M059J (cell line): ENCODE results near the gene GOSR2. TPM values are rescaled to one million over a fixed set of nuclear protein-coding genes. Genes with fewer than 3 reads are reported as not detected.

Source experiments
- DNase-seq: peaks from one replicate; pipeline ENCODE4 v3.0.0-alpha.2; 2012; ENCODE audit warnings: low read depth
- total RNA-seq: library from RNA; depleted of rRNA; stranded (reverse); fragments of >200 nt; shearing (Covaris generic); gene quantifications from 2 replicates; pipeline ENCODE4 v1.2.3, GENCODE V29; 2014; rRNA removed

GOSR2 gene
- 41.9 and 56.5 TPM in 2 replicates for total RNA-seq

- peak; percentile 81 for DNase-seq
These were observed at the start of gene GOSR2 for GRCh38 chr17:46922804-46923635. TSS of gene GOSR2 (plus strand) at chr17:46923160. CDS start at chr17:46923193, 33 bp downstream.

GRCh38 chr17:46873941-46874645, 48.9 kb upstream of the GOSR2 start:
- no peak for DNase-seq

- DNase-seq: no peak
These were observed 48.1 kb upstream of the GOSR2 start for GRCh38 chr17:46874906-46875305.

- no peak for DNase-seq
These were observed 47.1 kb upstream of the GOSR2 start for GRCh38 chr17:46875849-46876352.

- DNase-seq: peak; percentile 20
These were observed 46.5 kb upstream of the GOSR2 start for GRCh38 chr17:46876353-46876887.

- no peak for DNase-seq
These were observed 46.0 kb upstream of the GOSR2 start for GRCh38 chr17:46876926-46877325.

GRCh38 chr17:46877466-46877865, 45.5 kb upstream of the GOSR2 start:
- DNase-seq: no peak

- no peak for DNase-seq
These were observed 44.9 kb upstream of the GOSR2 start for GRCh38 chr17:46878055-46878454.

GRCh38 chr17:46879101-46879500, 43.9 kb upstream of the GOSR2 start:
- no peak for DNase-seq

- DNase-seq: no peak
These were observed 41.9 kb upstream of the GOSR2 start for GRCh38 chr17:46881015-46881414.

GRCh38 chr17:46882666-46883065, 40.3 kb upstream of the GOSR2 start:
- no peak for DNase-seq

GRCh38 chr17:46883871-46884520, 39.0 kb upstream of the GOSR2 start:
- no peak for DNase-seq

GRCh38 chr17:46884552-46884951, 38.4 kb upstream of the GOSR2 start:
- DNase-seq: no peak

GRCh38 chr17:46885415-46886309, 37.3 kb upstream of the GOSR2 start:
- no peak for DNase-seq

- no peak for DNase-seq
These were observed 36.7 kb upstream of the GOSR2 start for GRCh38 chr17:46886310-46886663.

- DNase-seq: no peak
These were observed 35.2 kb upstream of the GOSR2 start for GRCh38 chr17:46887717-46888116.

- DNase-seq: no peak
These were observed 34.2 kb upstream of the GOSR2 start for GRCh38 chr17:46888727-46889126.

- no peak for DNase-seq
These were observed 33.4 kb upstream of the GOSR2 start for GRCh38 chr17:46889519-46889918.

GRCh38 chr17:46889992-46890564, 32.9 kb upstream of the GOSR2 start:
- no peak for DNase-seq

GRCh38 chr17:46890638-46891037, 32.3 kb upstream of the GOSR2 start:
- DNase-seq: no peak
